GM18520 (cell line): ENCODE data around the gene ENDOD1.

ENCODE experiments used
- ATAC-seq: cut with Tn5 transposase; IDR thresholded peaks from one replicate; pipeline ENCODE4 v1.9.1; 2021; ENCODE audit not compliant: unreplicated experiment

ENDOD1 gene

GRCh38 chr11:95161248-95161647 is 71.6 kb downstream of the ENDOD1 start:
- no peak for ATAC-seq

DNA sequence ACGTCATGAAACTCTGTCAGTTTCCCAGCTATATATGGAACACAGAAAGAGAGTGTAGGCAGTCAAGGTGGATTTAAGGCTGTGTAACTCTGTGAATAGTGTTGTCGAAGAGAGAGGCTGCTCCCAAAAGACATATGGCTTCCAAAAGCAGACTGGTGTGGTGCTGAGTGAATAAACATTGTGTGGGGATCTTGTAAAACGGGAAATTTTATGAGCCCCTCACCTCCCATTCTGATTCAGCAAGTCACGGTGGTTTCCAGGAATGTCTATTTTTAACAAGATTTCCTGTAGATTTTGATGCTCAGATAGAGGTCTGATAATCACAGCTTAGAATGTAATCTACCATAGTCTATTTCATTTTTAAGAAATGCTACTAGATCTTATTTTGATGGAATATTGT is 73.5 kb downstream of the ENDOD1 start:
- no peak for ATAC-seq

DNA sequence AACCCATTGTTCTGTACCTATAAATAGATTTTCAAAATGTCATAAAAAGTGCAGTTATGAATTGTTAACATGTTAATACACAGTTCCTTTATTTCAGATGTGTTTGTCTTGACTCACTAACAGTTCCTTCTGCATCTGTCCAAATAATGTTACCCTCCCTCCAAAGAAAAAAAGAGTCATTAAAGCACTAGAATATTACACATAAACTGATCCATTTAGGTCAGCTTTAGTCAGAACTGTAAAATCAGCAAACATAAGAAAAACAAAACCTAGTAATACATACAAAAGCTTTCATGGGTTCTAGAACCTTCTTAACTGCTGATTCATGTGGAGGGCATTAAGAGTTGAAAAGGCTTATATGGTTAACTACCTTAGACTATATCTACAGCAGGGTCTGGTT is 76.0 kb downstream of the ENDOD1 start:
- no peak for ATAC-seq

- ATAC-seq, result no peak
Measured at GRCh38 chr11:95166781-95167180, 77.1 kb downstream of the ENDOD1 start.

GRCh38 chr11:95170294-95170693 is 80.6 kb downstream of the ENDOD1 start:
- ATAC-seq, result no peak

GRCh38 chr11:95175818-95176380 is 86.3 kb downstream of the ENDOD1 start:
- no peak for ATAC-seq
